Measurements from ENCODE around the gene CDC16. TPM values are rescaled to one million over a fixed set of nuclear protein-coding genes. Genes with fewer than 3 reads are reported as not detected.

CDC16 gene
- total RNA-seq, 1 donor from 2014 or later = 104 TPM

DNA sequence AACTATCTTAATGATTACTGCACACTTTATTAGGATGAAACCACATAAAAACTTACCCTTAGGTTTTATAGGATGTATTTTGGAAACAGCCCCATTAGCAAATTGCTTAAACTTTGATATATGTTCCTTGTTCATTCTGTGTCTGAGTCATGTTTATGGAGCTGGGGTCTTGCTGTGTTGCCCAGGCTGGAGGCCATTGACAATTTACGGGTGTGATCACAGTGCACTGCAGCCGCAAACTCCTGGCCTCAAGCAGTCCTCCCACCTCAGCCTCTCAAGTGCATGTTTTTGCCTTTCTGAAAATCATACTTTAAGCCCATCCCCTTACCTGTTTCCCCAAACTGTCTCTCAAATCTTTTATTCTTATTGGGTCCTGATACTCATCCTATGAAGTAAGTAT lies 74.4 kb downstream of the CDC16 start:
- Mint-ChIP-seq H3K36me3 (ENCODE audit: insufficient read depth) (peaks cover 12% of the 10 kb centered on the region), H3K4me1 (ENCODE audit: low read depth) (peaks cover 6% of the 10 kb centered on the region), H3K27ac (no peak overlapping the region), H3K9me3 (ENCODE audit: low read depth) (no peaks in the 10 kb centered on the region), H3K4me3 (ENCODE audit: low read depth) (no peak overlapping the region), H3K27me3 (no peaks in the 10 kb centered on the region)
- no peak for TF ChIP-seq CTCF (IDR thresholded peaks at IDR 0.05; ENCODE audit: unreplicated experiment)
- no peak for DNase-seq (ENCODE audit: low spot score, unreplicated experiment)

- Mint-ChIP-seq H3K4me1 (ENCODE audit: low read depth) (peaks cover 2% of the 10 kb centered on the region), H3K4me3 (ENCODE audit: low read depth) (no peak overlapping the region), H3K36me3 (ENCODE audit: insufficient read depth) (peaks cover 6% of the 10 kb centered on the region), H3K9me3 (ENCODE audit: low read depth) (no peaks in the 10 kb centered on the region), H3K27ac (no peak overlapping the region), H3K27me3 (no peaks in the 10 kb centered on the region)
- TF ChIP-seq CTCF (IDR thresholded peaks at IDR 0.05; ENCODE audit: unreplicated experiment) = no peak
- DNase-seq (ENCODE audit: low spot score, unreplicated experiment) = no peak
Observed at GRCh38 chr13:114309806-114310410, 75.2 kb downstream of the CDC16 start.

DNA sequence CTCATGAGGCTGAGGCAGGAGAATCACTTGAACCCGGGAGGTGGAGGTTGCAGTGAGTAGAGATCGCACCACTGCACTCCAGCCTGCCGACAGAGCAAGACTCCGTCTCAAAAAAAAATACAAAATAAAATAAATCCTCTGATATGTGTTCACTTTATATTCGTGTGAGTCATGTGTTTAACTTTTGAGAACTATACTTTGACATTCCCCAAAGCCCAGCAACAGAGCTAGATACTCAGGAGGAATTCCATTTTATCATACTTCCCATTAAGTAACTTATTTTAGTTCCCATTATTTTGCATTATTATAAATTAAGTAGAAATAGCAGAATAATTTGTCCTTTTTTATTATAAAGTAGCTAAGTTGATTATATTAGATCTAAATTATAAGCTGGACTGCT lies 76.3 kb downstream of the CDC16 start:
- Mint-ChIP-seq H3K4me3 (ENCODE audit: low read depth) (no peak overlapping the region), H3K36me3 (ENCODE audit: insufficient read depth) (peaks cover 6% of the 10 kb centered on the region), H3K4me1 (ENCODE audit: low read depth) (peaks cover 9% of the 10 kb centered on the region), H3K27me3 (no peaks in the 10 kb centered on the region), H3K9me3 (ENCODE audit: low read depth) (no peaks in the 10 kb centered on the region), H3K27ac (no peak overlapping the region)
- no peak for DNase-seq (ENCODE audit: low spot score, unreplicated experiment)
- no peak for TF ChIP-seq CTCF (IDR thresholded peaks at IDR 0.05; ENCODE audit: unreplicated experiment)

DNA sequence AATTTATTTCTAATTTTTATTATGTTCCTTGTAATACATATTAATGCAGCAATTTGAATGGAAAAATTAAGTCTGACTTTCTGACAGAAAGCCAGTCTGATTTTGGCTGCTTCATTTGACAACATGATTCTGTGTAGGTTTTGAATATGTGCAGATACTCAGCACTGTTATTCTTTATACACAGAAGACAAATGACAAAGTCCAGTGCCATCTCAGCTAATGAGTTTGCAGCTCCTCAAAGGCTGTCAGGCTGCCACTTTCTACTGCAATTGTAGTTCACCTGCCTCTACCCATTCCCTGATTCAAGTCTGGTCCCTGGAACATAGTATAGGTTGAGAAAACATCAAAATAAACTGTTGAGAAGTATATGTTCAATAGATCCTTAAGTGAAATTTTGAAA lies 76.7 kb downstream of the CDC16 start:
- Mint-ChIP-seq H3K27ac (no peak overlapping the region), H3K9me3 (ENCODE audit: low read depth) (no peaks in the 10 kb centered on the region), H3K36me3 (ENCODE audit: insufficient read depth) (peaks cover 6% of the 10 kb centered on the region), H3K4me1 (ENCODE audit: low read depth) (peaks cover 9% of the 10 kb centered on the region), H3K4me3 (ENCODE audit: low read depth) (no peak overlapping the region), H3K27me3 (no peaks in the 10 kb centered on the region)
- DNase-seq (ENCODE audit: low spot score, unreplicated experiment) = no peak
- TF ChIP-seq CTCF (IDR thresholded peaks at IDR 0.05; ENCODE audit: unreplicated experiment) = no peak

GRCh38 chr13:114311908-114312307 lies 77.2 kb downstream of the CDC16 start:
- no peak for TF ChIP-seq CTCF (IDR thresholded peaks at IDR 0.05; ENCODE audit: unreplicated experiment)
- Mint-ChIP-seq H3K27ac (no peak overlapping the region), H3K36me3 (ENCODE audit: insufficient read depth) (peaks cover 7% of the 10 kb centered on the region), H3K4me1 (ENCODE audit: low read depth) (peaks cover 12% of the 10 kb centered on the region), H3K27me3 (no peaks in the 10 kb centered on the region), H3K9me3 (ENCODE audit: low read depth) (no peaks in the 10 kb centered on the region), H3K4me3 (ENCODE audit: low read depth) (no peak overlapping the region)
- no peak for DNase-seq (ENCODE audit: low spot score, unreplicated experiment)
